Stimulated activated CD4-positive, alpha-beta T cell treated with anti-CD3 and anti-CD28 coated beads, Interleukin-15, amount 100 ng/mL, for 1 hour (primary cell): ENCODE measurements around the gene NEU2.
"Not testable (repeated sequence)": the region's sequence is repeated elsewhere in the genome, so short reads cannot be mapped to it uniquely, and the experiment has no call there.

Experiments
- DNase-seq, 2 donors: peaks; one replicate each; pipeline ENCODE4 v3.0.0-alpha.2; 2020; ENCODE audit warnings: low read depth in 1 of 2, low spot score in 1 of 2

The NEU2 gene

DNA sequence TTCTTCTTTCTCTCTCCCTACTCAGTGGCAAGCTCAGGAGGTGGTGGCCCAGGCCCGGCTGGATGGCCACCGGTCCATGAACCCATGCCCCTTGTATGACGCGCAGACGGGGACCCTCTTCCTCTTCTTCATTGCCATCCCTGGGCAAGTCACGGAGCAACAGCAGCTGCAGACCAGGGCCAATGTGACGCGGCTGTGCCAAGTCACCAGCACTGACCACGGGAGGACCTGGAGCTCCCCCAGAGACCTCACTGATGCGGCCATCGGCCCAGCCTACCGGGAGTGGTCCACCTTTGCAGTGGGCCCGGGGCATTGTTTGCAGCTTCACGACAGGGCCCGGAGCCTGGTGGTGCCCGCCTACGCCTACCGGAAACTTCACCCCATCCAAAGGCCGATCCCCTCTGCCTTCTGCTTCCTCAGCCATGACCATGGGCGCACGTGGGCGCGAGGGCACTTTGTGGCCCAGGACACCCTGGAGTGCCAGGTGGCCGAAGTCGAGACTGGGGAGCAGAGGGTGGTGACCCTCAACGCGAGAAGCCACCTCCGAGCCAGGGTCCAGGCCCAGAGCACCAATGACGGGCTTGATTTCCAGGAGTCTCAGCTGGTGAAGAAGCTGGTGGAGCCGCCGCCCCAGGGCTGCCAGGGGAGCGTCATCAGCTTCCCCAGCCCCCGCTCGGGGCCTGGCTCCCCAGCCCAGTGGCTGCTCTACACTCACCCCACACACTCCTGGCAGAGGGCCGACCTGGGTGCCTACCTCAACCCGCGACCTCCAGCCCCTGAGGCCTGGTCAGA lies 1.8 kb downstream of the NEU2 start:
- no peak for DNase-seq

DNA sequence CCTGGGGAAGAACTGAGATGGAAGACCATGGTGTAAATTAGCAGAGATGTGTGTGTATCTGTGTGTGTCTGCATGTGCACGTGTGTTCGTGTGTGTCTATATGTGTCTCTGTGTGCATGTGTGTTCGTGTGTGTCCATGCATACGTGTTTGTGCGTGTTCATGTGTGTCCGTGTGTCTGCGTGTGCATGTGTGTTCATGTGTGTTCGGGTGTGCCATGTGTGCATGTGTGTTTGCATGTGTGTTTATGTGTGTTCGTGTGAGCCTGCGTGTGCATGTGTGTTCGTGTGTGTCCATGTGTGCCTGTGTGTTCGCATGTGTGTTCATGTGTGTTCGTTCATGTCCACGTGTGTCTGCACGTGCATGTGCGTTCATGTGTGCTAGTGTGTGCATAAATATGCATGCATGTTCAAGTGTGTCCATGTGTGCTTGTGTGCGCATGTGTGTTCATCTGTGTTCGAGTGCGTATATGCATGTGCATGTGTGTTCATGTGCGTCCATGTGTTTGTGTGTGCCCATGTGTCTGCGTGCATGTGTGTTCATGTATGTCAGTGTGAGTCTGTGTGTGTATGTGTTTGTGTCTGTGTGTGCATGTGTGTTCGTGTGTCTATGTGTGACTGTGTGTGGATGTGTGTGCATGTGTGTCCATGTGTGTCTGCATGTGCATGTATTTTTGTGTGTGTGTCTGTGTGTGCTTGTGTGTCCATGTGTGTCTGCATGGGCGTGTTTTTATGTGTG lies 3.1 kb downstream of the NEU2 start:
- no peak for DNase-seq

DNA sequence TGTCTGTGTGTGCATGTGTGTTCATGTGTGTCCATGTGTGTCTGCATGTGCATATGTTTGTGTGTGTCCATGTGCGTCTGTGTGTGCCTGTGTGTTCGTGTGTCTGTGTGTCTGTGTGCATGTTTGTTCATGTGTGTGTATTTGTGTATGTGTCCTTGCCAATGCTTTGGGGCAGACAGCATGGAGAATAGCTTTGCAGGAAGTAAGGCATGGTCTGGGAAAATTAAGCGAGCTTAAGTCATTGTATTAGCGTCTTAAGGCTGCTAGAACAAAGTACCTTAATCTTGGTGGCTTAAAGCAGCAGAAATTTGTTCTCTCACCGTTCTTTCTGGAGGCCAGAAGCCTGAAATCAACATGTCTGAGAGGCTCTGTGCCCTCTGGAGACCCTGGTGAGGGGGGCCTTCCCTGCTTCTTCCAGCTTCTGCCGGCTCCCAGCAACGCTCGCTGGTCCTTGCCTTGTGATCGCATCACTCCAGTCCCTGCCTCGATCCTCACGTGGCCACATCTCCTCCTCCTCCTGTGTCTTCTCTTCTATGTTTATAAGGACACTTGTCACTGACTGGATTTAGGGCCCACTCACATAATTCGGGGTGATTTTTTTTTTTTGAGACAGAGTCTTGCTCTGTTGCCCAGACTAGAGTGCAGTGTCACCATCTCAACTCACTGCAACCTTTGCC lies 3.8 kb downstream of the NEU2 start:
- no peak for DNase-seq

DNA sequence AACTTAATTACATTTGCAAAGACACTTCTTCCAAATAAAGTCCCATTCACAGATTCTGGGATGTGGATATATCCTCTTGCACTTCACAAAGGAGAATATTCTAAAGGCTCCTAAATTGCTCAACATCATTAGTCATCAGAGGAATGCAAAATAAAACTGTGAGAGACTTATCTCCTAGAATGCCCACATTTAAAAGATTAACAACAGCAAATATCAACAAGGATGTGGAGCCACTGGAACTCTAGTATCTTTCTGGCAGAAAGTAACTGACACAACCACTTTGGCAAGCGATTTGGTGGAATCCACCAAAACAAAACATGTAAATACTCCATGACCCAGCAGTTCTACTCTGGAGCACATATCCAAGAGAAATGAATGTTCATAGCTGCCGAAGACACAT lies 4.6 kb downstream of the NEU2 start:
- no peak for DNase-seq

DNA sequence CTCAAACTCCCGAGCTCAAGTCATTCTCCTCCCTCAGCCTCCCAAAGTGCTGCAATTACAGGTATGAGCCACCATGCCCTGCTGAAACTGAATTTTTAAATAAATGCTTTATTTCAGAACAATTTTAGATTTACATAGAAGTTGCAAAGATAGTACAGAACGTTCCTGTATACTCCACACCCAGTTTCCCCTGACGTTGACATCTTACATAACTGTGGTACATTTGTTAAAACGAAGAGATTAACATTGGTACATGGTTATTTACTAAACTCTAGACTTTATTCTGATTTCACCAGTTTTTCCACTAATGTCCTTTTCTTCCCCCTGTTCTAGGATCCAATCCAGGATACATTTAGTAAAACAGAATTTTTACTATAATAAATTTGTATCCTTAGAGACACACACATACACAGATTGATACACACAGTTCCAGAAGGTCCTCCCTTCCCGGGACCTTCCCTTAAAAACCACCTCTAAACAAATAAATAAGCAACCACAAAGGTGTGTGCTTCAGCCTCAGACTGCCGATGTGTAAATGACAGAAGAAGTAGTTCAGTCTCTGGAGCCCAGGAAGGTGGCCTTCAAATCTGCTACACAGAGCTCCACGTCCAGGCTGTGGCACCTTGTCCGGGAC lies 6.9 kb downstream of the NEU2 start:
- DNase-seq: no peak

DNA sequence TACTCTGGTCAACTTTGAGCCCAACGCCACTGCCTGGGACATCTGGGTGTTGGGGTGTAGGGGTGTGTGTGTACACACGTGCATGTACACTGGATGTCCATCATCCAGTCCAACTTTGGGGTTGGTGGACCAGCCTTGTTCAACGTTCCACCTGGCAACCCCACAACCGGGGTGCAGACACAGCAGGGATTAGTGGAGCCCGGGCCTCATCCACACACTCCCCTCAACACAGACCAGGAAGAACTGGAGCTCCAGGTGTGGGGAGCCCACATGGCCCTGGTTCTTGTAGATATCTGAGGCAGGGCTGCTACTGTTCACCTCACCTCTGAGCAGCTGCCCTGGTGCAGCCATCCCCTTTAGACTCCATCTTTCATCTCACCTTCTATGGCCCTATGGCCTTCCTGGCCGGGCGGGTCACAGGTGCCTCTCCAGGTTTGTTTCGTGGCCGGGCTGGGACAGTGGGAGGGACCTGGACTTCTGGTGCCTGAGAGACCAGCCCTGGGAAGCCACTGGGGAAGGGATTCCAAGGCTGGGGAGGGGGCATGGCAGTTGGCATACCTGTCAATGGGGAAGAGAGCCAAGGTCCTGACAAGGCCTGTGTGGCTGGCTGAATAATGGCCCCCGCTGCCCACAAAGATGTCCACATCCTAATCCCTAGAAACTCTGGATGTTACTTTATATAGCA lies 7.5 kb downstream of the NEU2 start:
- DNase-seq: no peak

DNA sequence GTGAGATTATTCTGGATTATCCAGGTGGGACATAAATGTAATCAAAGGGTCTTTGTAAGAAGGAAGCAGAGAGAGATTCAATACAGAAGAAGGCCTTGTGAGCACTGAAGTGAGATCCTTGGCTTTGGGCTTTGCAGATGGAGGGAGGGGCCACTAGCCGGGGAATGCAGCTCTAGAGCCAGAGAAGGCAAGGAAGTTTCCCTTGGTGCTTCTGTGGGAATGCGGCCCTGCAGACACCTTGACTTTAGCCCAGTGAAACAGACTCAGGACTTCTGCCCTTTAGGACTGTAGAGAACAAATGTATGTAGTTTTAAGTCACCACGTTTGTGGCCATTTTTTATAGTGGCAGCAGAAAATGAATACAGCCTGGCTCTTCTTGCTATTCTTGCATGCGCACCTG lies 8.1 kb downstream of the NEU2 start:
- no peak for DNase-seq

DNA sequence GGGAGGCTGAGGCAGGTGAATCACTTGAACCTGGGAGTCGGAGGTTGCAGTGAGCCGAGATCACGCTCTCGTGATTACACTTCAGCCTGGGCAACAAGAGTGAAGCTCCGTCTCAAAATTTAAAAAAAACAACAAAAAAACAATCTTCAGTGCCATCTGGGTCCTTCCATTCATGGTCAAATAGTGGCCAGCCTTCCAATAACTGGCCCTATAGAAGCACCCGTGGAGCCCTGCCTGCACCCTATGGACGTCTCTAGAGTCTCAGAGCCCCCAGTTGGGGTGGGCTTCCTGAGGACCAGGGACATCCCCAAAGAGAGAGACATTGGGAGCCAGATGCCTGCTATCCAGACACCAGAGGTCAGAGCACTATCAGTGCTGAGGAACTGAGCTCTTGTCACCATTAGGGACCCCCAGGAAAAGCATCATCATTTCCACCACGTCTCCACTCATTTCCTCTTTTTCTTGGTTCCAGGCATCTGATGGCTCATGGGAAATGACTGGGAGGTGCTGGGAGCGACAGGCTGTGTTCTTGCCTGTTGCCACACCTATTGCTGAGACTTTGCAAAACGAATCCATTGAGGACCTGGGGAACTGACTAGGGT lies 9.4 kb downstream of the NEU2 start:
- DNase-seq: no peak

DNA sequence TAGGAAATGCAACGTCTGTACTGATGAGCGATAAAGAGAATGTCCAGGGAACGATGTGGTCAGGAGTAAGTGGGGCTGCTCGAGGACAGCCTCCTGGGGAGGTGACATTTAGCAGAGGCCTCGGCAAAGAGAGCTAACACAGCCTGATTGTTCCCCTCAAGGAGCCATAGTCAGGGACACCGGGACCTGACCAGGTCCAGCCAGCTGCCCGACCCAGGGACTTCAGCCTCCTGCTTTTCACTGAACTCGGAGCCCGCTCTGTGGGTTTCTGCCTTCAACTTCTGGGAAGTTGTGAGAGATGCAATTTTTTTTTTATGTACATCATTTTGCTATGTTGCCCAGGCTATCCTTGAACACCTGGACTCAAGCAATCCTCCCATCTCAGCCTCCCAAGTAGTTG lies 10.1 kb downstream of the NEU2 start:
- no peak for DNase-seq

DNA sequence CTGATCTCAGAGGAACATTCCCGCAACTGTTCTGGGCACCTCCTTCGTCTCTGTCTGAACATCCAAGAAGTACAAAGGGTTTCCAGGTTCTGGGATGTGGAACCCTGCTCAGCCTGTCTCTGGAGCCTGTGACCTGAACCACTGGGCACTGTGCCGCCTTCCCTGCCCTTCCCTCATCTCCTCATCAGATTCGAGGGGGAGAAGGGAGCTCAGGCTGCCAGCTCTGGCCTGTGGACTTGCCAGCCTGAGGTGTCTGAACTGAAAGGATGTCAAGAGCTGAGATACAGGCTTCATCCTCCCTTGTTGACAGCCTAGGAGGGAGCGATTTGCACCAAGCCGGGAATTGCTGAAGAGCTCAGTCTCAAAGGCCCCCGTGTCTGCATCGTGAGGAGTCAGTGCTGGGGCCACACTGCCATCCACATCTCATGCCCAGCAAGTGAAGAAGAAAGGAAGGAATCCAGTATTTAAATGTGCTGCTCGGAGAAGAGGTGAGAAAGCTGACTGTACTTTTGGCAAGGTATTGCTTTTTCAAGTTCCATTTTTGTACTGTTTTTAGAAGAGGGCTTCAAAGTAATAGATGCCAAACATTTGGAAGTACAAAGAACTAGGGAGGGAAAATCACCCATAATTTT lies 12.6 kb downstream of the NEU2 start:
- DNase-seq: no peak

DNA sequence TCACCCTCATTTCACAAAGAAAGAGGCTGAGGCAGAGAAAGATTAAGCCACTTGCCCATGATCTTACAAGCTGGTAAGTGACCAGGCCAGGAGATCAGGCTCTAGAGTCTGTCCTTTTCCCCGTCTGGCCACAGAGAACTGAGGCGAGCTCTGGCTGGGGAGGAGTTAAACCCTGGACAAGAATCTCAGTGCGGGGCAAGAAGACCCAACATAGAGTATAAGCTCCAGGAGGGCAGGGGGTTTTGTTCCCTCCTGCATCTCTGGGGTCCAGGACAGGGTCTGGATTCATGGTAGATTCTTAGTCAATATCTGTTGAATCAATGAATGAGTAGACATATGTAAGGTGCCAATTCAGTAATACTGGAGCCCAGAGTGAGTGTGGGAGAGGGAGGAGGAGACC lies 14.7 kb downstream of the NEU2 start:
- DNase-seq: no peak

DNA sequence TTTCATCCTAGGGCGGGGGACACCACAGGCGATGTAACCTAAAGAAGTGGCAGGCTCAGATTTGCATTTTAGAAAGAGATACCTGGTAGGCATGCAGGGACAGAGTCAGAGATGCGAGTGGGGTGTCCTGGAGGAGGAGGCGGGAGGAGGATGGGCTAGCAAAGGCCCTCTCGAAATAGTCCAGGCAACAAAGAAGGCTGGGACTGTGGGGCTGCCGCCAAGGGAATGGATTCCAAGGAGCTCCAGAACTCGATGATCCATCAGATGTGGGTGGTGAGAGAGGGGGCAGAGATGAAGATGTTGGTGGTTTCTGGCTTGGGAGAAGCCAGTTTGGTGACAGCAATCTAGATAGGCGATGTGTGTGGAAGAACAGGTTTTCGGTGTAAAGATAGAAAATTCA lies 15.2 kb downstream of the NEU2 start:
- DNase-seq: no peak

DNA sequence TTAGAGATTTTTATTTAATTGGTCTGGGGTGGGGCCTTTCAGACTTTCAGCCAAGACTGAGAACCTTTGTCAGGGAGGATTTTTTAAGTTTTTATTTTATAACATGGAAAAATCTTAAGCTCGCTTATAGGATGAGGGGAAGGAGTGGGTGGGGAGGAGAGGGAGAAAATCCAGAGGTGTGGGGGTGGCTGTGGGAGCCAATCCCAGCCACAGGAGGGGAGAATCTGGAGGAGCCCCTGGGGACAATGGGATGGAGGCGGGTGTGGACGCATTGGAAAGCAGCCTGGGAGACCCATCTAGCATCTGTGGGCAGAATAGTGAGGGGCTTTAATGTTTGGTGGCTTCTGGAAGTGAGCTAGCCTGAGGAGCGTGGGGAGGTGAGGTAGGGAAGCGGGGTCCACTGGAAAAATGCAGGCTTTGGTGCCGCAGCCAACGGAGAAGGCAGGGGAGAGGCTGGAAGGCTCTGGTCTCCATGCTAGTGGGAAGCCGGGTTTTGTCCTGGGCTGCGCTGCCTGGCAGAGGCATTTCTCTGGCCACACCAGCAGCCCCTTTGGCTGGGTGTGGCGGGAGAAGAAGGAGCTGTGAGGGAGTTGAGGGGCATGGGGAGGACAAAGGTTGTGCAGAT lies 16.2 kb downstream of the NEU2 start:
- no peak for DNase-seq

DNA sequence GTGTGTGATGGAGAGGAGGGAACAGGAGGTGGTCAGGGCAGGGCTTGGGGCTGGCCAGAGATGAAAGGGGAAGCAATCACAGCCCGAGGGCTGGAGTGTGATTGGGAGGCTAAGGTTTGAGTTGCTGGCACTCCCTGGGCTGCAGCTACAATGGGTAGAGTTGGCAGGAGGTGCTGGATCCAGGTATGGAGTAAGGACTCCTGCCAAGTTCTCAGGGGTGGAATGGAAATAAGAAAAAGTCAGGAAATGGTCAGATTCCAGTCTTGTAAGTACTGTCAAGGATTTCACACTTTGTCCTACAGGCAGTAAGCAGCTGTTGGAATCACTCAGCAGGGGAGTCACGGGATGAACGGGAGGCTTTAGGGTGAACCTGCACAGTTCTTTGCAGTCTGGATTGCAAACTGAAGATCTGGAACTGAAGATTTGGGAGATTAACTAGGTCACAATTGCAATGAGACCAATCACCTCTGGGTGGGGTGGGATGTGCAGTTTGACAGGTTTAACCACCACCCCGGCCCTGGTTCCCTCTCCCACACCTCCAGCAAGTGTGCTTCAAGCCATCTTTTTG lies 16.8 kb downstream of the NEU2 start:
- DNase-seq: no peak

DNA sequence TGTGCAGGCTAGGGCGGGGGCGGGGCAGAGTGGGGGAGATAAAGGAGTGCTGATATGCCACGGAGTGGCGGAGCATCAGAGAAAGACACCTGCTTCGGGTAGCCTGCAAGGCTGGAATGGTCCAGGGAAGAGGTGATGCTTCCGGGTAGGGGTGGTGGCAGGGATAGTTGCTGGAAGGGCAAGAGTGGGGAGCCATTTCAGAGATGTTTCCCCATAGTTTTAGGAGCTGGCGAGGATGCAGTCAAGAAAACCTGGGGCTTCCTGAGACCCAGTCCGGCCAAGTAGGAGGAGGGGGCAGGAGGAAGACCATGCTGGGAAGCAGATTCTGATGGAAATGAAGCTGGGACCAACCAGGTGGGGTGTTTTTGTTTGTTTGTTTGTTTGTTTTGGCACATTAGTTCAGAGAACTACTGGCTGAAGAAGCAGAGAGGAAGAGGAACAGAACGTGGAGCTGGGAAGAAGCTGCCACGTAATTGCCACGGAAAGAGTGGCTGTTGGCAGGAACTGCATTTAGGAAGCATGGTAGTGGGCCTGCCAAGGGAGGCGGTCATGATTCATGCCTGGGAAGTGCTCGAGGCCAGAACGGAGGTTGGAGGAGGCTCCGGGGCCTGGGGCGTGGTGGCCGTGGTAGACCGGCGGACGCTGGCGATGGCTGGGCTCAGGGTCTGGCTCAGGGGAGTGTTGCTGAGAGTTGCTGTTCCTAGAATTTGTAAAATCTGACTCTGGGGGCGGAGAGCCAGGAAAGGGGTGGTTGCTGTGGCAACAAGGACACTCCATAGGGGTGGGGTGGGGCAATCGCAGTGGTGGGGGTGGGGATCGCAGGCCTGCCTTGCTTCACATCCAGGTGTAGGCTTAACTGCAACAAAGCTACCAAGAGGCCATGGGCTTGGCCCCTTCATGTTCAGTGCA lies 19.0 kb downstream of the NEU2 start:
- no peak for DNase-seq

DNA sequence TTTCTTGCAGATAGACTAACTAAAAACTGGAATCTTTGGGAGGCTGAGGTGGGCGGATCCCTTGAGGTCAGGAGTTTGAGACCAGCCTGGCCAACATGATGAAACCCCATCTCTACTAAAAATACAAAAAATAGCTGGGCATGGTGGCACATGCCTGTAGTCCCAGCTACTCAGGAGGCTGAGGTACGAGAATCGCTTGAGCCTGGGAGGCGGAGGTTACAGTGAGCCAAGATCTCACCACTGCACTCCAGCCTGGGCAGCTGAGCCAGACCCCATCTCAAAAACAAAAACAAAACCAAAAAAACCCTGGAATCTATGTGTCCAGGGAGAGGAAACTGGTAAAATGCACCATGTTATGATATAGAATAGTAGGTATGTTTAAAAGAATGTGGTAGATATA lies 20.0 kb downstream of the NEU2 start:
- DNase-seq: not testable (repeated sequence)

DNA sequence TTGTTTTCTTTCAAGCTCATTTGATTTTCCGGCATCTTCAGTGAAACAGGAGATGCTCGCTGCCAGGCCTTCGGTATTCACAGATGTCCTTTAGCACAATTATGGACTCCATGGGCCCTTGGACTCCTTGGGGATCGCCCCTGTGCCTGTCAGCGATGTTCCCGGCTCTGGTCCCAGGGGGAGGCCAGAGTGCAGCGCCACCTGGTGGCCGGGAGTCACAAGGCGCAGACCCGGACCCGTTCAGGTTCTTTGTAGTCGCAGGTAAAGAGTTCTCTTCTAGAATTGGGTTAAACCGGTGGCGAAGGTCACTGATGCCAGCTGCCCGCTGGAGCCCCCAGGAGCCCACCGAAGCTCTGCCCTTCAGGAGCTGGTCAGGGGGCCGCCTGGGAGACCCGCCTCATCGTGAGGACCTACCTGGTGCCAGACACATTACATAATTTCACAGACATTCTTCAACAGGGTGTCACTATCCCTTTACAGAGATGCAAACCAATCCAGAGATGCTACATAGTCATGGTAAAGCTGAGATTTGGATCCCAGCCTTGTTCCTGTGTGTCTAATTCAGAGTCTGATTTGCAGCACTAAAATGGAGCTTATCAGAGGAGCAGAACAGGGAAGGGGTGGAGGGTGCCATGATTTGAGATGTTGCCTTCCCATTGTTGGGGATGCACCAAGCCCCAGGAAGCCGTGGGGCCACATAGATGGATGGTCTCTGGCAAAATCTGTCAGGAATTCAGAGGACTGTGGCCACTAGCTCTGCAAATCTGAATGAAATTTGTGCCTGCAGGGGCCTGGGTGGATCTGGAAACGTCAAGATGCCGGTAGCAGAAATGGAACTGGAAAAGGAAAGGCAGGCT lies 21.7 kb downstream of the NEU2 start:
- peak; percentile 49 to 67 for DNase-seq

DNA sequence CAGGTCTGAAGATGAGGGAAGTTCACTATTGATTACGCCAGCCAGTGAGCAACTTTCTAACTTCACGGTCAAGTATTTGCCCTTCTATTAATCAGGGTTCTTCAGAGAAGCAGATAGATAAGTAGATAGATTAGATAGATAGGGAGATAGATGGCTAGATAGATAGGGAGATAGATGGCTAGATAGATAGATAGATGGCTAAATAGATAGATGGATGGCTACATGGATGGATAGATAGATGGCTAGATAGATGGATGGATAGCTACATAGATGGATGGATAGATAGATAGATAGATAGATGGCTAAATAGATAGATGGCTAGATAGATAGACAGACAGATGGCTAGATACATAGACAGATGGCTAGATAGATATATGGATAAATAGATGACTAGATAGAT lies 22.9 kb downstream of the NEU2 start:
- DNase-seq: no peak
